GM23338 (cell line): Measurements from ENCODE around the gene IRGC.

Source experiments
- EZH2 ChIP-seq: fragments of 200-600 bp; sonication (generic); IDR thresholded peaks from one replicate; pipeline ENCODE4 v1.8.0; 2017; ENCODE audit warnings: antibody characterized with exemption, mild to moderate bottlenecking, low read depth; ENCODE audit not compliant: unreplicated experiment
- ZNF331 ChIP-seq: fragments of 250-450 bp; sonication (Bioruptor Pico); IDR thresholded peaks from 2 replicates; pipeline ENCODE4 v1.5.0; 2020; ENCODE audit warnings: low read depth, mild to moderate bottlenecking, moderate library complexity
- TF ChIP-seq, protein P1 (sequence below), 2 experiments: fragments of 200-600 bp in 1 of 2; sonication (generic) in 1 of 2; conservative IDR thresholded peaks; 2 replicates each; pipeline versions ENCODE4 v1.5.1 to v1.6.1; 2016 to 2017; ENCODE audit warnings: antibody characterized with exemption in 2 of 2, low read depth in 2 of 2, mild to moderate bottlenecking in 2 of 2, moderate library complexity in 1 of 2
- TF ChIP-seq, protein P2 (sequence below): IDR thresholded peaks from one replicate; pipeline ENCODE4 v1.6.1; 2018; ENCODE audit warnings: antibody characterized with exemption; ENCODE audit not compliant: unreplicated experiment

DNA sequence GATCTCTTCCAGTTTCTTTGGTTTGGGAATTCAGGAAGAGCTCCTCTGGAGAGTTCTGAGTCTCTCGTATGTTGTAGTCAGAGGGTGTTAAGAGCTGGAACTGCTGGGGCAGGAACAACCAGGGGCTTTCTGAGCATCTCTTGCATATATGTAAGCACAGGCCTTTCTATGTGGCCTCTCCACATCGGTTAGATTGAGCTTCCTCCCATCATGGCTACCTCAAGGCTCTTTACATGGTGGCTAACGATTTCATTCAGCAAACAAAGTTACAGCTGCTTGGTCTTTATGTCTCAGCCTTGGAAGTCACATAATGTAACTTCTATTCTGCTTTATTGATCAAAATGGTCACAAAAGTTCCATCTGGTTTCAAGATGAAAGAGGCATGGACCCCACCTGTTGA is 25.4 kb upstream of the IRGC start:
- TF ChIP-seq, protein P1, sequence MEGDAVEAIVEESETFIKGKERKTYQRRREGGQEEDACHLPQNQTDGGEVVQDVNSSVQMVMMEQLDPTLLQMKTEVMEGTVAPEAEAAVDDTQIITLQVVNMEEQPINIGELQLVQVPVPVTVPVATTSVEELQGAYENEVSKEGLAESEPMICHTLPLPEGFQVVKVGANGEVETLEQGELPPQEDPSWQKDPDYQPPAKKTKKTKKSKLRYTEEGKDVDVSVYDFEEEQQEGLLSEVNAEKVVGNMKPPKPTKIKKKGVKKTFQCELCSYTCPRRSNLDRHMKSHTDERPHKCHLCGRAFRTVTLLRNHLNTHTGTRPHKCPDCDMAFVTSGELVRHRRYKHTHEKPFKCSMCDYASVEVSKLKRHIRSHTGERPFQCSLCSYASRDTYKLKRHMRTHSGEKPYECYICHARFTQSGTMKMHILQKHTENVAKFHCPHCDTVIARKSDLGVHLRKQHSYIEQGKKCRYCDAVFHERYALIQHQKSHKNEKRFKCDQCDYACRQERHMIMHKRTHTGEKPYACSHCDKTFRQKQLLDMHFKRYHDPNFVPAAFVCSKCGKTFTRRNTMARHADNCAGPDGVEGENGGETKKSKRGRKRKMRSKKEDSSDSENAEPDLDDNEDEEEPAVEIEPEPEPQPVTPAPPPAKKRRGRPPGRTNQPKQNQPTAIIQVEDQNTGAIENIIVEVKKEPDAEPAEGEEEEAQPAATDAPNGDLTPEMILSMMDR (conservative IDR thresholded peaks at IDR 0.05; ENCODE audit: low read depth in 2 of 2) = no peak
- TF ChIP-seq ZNF331 (CRISPR knock-in tag) = no peak
- TF ChIP-seq EZH2 = no peak
- TF ChIP-seq, protein P2, sequence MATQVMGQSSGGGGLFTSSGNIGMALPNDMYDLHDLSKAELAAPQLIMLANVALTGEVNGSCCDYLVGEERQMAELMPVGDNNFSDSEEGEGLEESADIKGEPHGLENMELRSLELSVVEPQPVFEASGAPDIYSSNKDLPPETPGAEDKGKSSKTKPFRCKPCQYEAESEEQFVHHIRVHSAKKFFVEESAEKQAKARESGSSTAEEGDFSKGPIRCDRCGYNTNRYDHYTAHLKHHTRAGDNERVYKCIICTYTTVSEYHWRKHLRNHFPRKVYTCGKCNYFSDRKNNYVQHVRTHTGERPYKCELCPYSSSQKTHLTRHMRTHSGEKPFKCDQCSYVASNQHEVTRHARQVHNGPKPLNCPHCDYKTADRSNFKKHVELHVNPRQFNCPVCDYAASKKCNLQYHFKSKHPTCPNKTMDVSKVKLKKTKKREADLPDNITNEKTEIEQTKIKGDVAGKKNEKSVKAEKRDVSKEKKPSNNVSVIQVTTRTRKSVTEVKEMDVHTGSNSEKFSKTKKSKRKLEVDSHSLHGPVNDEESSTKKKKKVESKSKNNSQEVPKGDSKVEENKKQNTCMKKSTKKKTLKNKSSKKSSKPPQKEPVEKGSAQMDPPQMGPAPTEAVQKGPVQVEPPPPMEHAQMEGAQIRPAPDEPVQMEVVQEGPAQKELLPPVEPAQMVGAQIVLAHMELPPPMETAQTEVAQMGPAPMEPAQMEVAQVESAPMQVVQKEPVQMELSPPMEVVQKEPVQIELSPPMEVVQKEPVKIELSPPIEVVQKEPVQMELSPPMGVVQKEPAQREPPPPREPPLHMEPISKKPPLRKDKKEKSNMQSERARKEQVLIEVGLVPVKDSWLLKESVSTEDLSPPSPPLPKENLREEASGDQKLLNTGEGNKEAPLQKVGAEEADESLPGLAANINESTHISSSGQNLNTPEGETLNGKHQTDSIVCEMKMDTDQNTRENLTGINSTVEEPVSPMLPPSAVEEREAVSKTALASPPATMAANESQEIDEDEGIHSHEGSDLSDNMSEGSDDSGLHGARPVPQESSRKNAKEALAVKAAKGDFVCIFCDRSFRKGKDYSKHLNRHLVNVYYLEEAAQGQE = no peak
